GM23248 (cell line): ENCODE measurements around the gene TXNIP. TPM values are rescaled to one million over a fixed set of nuclear protein-coding genes. Genes with fewer than 3 reads are reported as not detected.

Experiments
- DNase-seq: peaks from one replicate; pipeline ENCODE4 v3.0.0-alpha.2; 2015
- H2AFZ ChIP-seq: fragments of 200-600 bp; sonication (generic); 2 replicates; pipeline ENCODE4 v1.6.1; 2016; ENCODE audit warnings: antibody characterized with exemption
- H3F3A ChIP-seq: fragments of 200-600 bp; sonication (generic); 2 replicates; pipeline ENCODE4 v1.6.1; 2016; ENCODE audit warnings: mild to moderate bottlenecking, antibody characterized with exemption, mixed run types; ENCODE audit not compliant: insufficient read depth
- H3K27ac ChIP-seq: fragments of 200-600 bp; sonication (generic); 2 replicates; pipeline ENCODE4 v1.5.1; 2016; ENCODE audit warnings: mild to moderate bottlenecking
- H3K27me3 ChIP-seq: fragments of 200-600 bp; sonication (generic); replicated peaks from 2 replicates; pipeline ENCODE4 v1.6.1; 2016; ENCODE audit warnings: mild to moderate bottlenecking; ENCODE audit not compliant: insufficient read depth
- H3K36me3 ChIP-seq: fragments of 200-600 bp; sonication (generic); 2 replicates; pipeline ENCODE4 v1.6.1; 2016; ENCODE audit warnings: low read depth, mild to moderate bottlenecking
- H3K4me1 ChIP-seq: fragments of 200-600 bp; sonication (generic); 2 replicates; pipeline ENCODE4 v1.6.1; 2016; ENCODE audit warnings: mild to moderate bottlenecking; ENCODE audit not compliant: insufficient read depth
- H3K4me2 ChIP-seq: fragments of 200-600 bp; sonication (generic); one replicate; pipeline ENCODE4 v1.6.1; 2016; ENCODE audit warnings: mild to moderate bottlenecking; ENCODE audit not compliant: unreplicated experiment
- H3K4me3 ChIP-seq: fragments of 200-600 bp; sonication (generic); 2 replicates; pipeline ENCODE4 v1.5.1; 2016; ENCODE audit warnings: mild to moderate bottlenecking
- H3K79me2 ChIP-seq: fragments of 200-600 bp; sonication (generic); 2 replicates; pipeline ENCODE4 v1.6.1; 2016; ENCODE audit warnings: mild to moderate bottlenecking; ENCODE audit not compliant: insufficient read depth
- H3K9ac ChIP-seq: fragments of 200-600 bp; sonication (generic); 2 replicates; pipeline ENCODE4 v1.6.1; 2016; ENCODE audit warnings: mild to moderate bottlenecking
- H3K9me2 ChIP-seq: fragments of 200-600 bp; sonication (generic); 2 replicates; pipeline ENCODE4 v1.6.1; 2016; ENCODE audit warnings: mixed run types, mild to moderate bottlenecking, moderate library complexity; ENCODE audit not compliant: insufficient read depth
- H3K9me3 ChIP-seq: fragments of 200-600 bp; sonication (generic); one replicate; pipeline ENCODE4 v1.6.1; 2017; ENCODE audit warnings: low read depth
- H4K20me1 ChIP-seq: fragments of 200-600 bp; sonication (generic); 2 replicates; pipeline ENCODE4 v1.6.0; 2016; ENCODE audit not compliant: insufficient read depth
- EZH2 ChIP-seq: fragments of 200-600 bp; sonication (generic); IDR thresholded peaks from 2 replicates; pipeline ENCODE4 v1.6.1; 2018; ENCODE audit warnings: antibody characterized with exemption, mild to moderate bottlenecking; ENCODE audit not compliant: insufficient read depth, poor library complexity, severe bottlenecking
- EZH2phosphoT487 ChIP-seq: fragments of 200-600 bp; sonication (generic); IDR thresholded peaks from 2 replicates; pipeline ENCODE4 v1.6.1; 2018; ENCODE audit warnings: antibody characterized with exemption, moderate library complexity, mild to moderate bottlenecking, low read depth; ENCODE audit not compliant: insufficient read depth
- WGBS, 2 experiments: methylation state at CpG; one replicate each; pipeline ENCODE4 v1.1.6; 2015 to 2017; ENCODE audit warnings: low lambda C conversion rate in 2 of 2, low coverage in 1 of 2; ENCODE audit errors: missing lambda C conversion rate in 2 of 2; 5-methylcytosine and 5-hydroxymethylcytosine counted together
- in situ Hi-C: fragments of 300-500 bp; cut with MboI; formaldehyde crosslinking; loops from 2 replicates; pipeline ENCODE4 v1.15.0; 2020
- polyA plus RNA-seq: library from polyadenylated mRNA; unstranded; fragments of >200 nt; fragmentation: Nextera tagmentation; extraction: Ambion mirVana; gene quantifications from 2 replicates; pipeline ENCODE4 v1.2.1, GENCODE V29; 2016
- total RNA-seq: library from RNA; depleted of rRNA; stranded (reverse); fragments of >200 nt; shearing (Covaris generic); gene quantifications from 2 replicates; pipeline ENCODE4 v1.2.3, GENCODE V29; 2014

The TXNIP gene
- total and polyA plus RNA-seq, 2 experiments from 2014 or later, result 169 to 263 TPM

GRCh38 chr1:145959957-145960467 is 36.4 kb downstream of the TXNIP start:
- WGBS, 2 experiments, result 9 to 10% methylated on average over 10 to 12 of the region's 12 CpGs
- no peaks in the 10 kb centered on the region for H3K27me3 ChIP-seq
- no peak overlapping the region; the same call in 1 of the 2 replicates for H3K9ac ChIP-seq
- H3K79me2 ChIP-seq, result peaks cover 25% of the 10 kb centered on the region
- H3K36me3 ChIP-seq, result no peaks in the 10 kb centered on the region
- peaks cover 55% of the 10 kb centered on the region for H3F3A ChIP-seq
- H3K27ac ChIP-seq, result no peak overlapping the region
- DNase-seq, result no peak
- no peaks in the 10 kb centered on the region for H3K9me3 ChIP-seq
- H2AFZ ChIP-seq, result peak overlapping the region; percentile 86
- TF ChIP-seq EZH2phosphoT487 (no peak), EZH2 (no peak)
- no peaks in the 10 kb centered on the region for H4K20me1 ChIP-seq
- no peaks in the 10 kb centered on the region for H3K9me2 ChIP-seq
- H3K4me1 ChIP-seq, result peaks cover 33% of the 10 kb centered on the region
- H3K4me3 ChIP-seq, result peak overlapping the region; percentile 92
- in situ Hi-C loops, result no loop called here
- peak overlapping the region; percentile 89 for H3K4me2 ChIP-seq

- in situ Hi-C loops, result no loop called here
- no peaks in the 10 kb centered on the region for H4K20me1 ChIP-seq
- no peaks in the 10 kb centered on the region for H3K9me2 ChIP-seq
- H3K4me2 ChIP-seq, result no peak overlapping the region
- H3K27ac ChIP-seq, result no peak overlapping the region
- no peak for TF ChIP-seq EZH2phosphoT487
- TF ChIP-seq EZH2, result no peak
- H3K27me3 ChIP-seq, result no peaks in the 10 kb centered on the region
- H3K9me3 ChIP-seq, result no peaks in the 10 kb centered on the region
- no peak overlapping the region for H3K9ac ChIP-seq
- H3K4me1 ChIP-seq, result peaks cover 39% of the 10 kb centered on the region
- H2AFZ ChIP-seq, result no peak overlapping the region
- no peak for DNase-seq
- H3F3A ChIP-seq, result peaks cover 55% of the 10 kb centered on the region
- no peak overlapping the region for H3K4me3 ChIP-seq
- H3K79me2 ChIP-seq, result peaks cover 29% of the 10 kb centered on the region
- no peaks in the 10 kb centered on the region for H3K36me3 ChIP-seq
Observed at GRCh38 chr1:145959333-145959732, 37.0 kb downstream of the TXNIP start.

- H3K27me3 ChIP-seq, result no peaks in the 10 kb centered on the region
- H3K4me3 ChIP-seq, result no peak overlapping the region
- no peaks in the 10 kb centered on the region for H3K9me3 ChIP-seq
- H3K9ac ChIP-seq, result no peak overlapping the region; the same call in 1 of the 2 replicates
- H4K20me1 ChIP-seq, result no peaks in the 10 kb centered on the region
- peaks cover 40% of the 10 kb centered on the region for H3K4me1 ChIP-seq
- in situ Hi-C loops, result no loop called here
- H3K36me3 ChIP-seq, result no peaks in the 10 kb centered on the region
- no peak overlapping the region for H2AFZ ChIP-seq
- H3K79me2 ChIP-seq, result peaks cover 35% of the 10 kb centered on the region
- H3F3A ChIP-seq, result peaks cover 50% of the 10 kb centered on the region
- no peaks in the 10 kb centered on the region for H3K9me2 ChIP-seq
- no peak for DNase-seq
- TF ChIP-seq EZH2 (no peak), EZH2phosphoT487 (no peak)
- peak overlapping the region; percentile 88; the same call in 1 of the 2 replicates for H3K27ac ChIP-seq
- peak overlapping the region; percentile 66 for H3K4me2 ChIP-seq
Observed at GRCh38 chr1:145958734-145959133, 37.6 kb downstream of the TXNIP start.

GRCh38 chr1:145957443-145958319 is 38.7 kb downstream of the TXNIP start, which contains the start of gene LIX1L:
TSS of gene LIX1L (minus strand) at chr1:145958017. CDS start at chr1:145957927, 90 bp downstream.
- WGBS, 2 experiments, result 1 to 2% methylated on average over 46 to 60 of the region's 60 CpGs
- peak within 1 kb of the TSS; percentile 80 for H3K4me3 ChIP-seq
- no peaks in the 10 kb centered on the region for H3K9me2 ChIP-seq
- H3K9ac ChIP-seq, result peak within 1 kb of the TSS; percentile 88
- peaks cover 40% of the 10 kb centered on the region for H3F3A ChIP-seq
- no peaks in the 10 kb centered on the region for H3K9me3 ChIP-seq
- peaks cover 29% of the 10 kb centered on the region for H3K4me1 ChIP-seq
- in situ Hi-C loops, result no loop called here
- peak within 1 kb of the TSS; percentile 68 for H2AFZ ChIP-seq
- peak; percentile 99 for DNase-seq
- H3K79me2 ChIP-seq, result peaks cover 46% of the 10 kb centered on the region
- H4K20me1 ChIP-seq, result no peaks in the 10 kb centered on the region
- H3K36me3 ChIP-seq, result no peaks in the 10 kb centered on the region
- no peak for TF ChIP-seq EZH2
- no peak for TF ChIP-seq EZH2phosphoT487
- no peaks in the 10 kb centered on the region for H3K27me3 ChIP-seq
- peak within 1 kb of the TSS; percentile 88 for H3K27ac ChIP-seq
- H3K4me2 ChIP-seq, result peak within 1 kb of the TSS; percentile 99
